Transverse colon (tissue), 4 donors: ENCODE data around the gene GABRR2.

Experiments used
- EP300 ChIP-seq: sonication (generic); formaldehyde crosslinking; IDR thresholded peaks from one replicate; pipeline ENCODE4 v1.6.1; 2017; ENCODE audit warnings: antibody characterized with exemption, low read depth
- POLR2A ChIP-seq: fragments of 450-650 bp; IDR thresholded peaks from one replicate; pipeline ENCODE4 v1.6.1; 2016; ENCODE audit warnings: antibody characterized with exemption, mild to moderate bottlenecking, moderate library complexity
- POLR2AphosphoS5 ChIP-seq, 3 donors: sonication (generic); formaldehyde crosslinking; IDR thresholded peaks; one replicate each; pipeline ENCODE4 v1.6.1; 2016; ENCODE audit warnings: antibody characterized with exemption in 3 of 3
- TF ChIP-seq, protein P1 (sequence below), 5 experiments: fragments of 200-600 bp in 3 of 5; fragments of 450-650 bp in 2 of 5; sonication (generic) in 3 of 5; IDR thresholded peaks; 1 replicate in 2 of 5; 2 replicates in 3 of 5; pipeline ENCODE4 v1.5.1; 2016 to 2017; ENCODE audit warnings: antibody characterized with exemption in 5 of 5, inconsistent platforms in 3 of 5, mild to moderate bottlenecking in 2 of 5, moderate library complexity in 1 of 5

DNA sequence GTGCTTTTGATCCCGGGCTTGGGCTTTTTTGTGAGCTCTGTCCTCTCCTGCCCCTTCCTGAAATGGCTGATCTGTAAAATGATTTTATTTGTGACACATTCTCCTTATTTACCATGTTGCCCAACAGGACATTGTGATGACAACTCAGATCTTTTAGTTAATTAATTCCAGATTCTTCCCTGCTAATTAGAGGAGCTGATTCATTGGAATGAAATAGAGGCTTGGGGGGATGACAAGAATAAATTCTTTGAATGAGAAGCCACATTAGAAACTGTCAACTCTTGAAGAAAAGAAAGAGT is 71.8 kb downstream of the GABRR2 start:
- TF ChIP-seq, protein P1, sequence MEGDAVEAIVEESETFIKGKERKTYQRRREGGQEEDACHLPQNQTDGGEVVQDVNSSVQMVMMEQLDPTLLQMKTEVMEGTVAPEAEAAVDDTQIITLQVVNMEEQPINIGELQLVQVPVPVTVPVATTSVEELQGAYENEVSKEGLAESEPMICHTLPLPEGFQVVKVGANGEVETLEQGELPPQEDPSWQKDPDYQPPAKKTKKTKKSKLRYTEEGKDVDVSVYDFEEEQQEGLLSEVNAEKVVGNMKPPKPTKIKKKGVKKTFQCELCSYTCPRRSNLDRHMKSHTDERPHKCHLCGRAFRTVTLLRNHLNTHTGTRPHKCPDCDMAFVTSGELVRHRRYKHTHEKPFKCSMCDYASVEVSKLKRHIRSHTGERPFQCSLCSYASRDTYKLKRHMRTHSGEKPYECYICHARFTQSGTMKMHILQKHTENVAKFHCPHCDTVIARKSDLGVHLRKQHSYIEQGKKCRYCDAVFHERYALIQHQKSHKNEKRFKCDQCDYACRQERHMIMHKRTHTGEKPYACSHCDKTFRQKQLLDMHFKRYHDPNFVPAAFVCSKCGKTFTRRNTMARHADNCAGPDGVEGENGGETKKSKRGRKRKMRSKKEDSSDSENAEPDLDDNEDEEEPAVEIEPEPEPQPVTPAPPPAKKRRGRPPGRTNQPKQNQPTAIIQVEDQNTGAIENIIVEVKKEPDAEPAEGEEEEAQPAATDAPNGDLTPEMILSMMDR (IDR thresholded peaks at IDR 0.05): no peak
- TF ChIP-seq EP300: no peak
- no peak for TF ChIP-seq POLR2AphosphoS5 (IDR thresholded peaks at IDR 0.05)
- TF ChIP-seq POLR2A: no peak
